HG02759 (cell line): ENCODE data around the gene SWT1.
"Not testable (repeated sequence)": the region's sequence is repeated elsewhere in the genome, so short reads cannot be mapped to it uniquely, and the experiment has no call there.

Source experiments
- ATAC-seq: cut with Tn5 transposase; IDR thresholded peaks from one replicate; pipeline ENCODE4 v1.9.1; 2021; ENCODE audit warnings: mild to moderate bottlenecking, moderate library complexity; ENCODE audit not compliant: unreplicated experiment

The SWT1 gene

GRCh38 chr1:185244015-185244747, 87.2 kb downstream of the SWT1 start:
- ATAC-seq, result no peak

- no peak for ATAC-seq
Measured at GRCh38 chr1:185245466-185245865, 88.5 kb downstream of the SWT1 start.

- no peak for ATAC-seq
Measured at GRCh38 chr1:185249563-185249962, 92.6 kb downstream of the SWT1 start.

DNA sequence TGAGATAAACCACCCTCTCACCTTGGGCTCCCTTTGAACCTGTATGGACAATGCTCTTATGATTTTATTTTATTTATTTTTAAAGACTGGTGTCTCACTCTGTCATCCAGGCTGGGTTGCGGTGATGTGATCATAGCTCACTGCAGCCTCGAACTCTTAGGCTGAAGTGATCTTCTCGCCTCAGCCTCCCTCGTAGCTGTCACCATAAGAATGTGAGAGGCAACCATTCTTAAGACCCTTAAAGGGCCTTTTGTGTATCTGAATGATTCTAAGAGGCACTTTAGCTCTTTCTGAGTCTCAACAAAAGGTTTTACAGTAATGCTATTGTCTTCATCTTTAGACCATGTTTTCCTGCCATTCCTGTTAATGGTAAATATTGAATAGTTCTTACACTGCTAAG, 93.1 kb downstream of the SWT1 start:
- no peak for ATAC-seq

DNA sequence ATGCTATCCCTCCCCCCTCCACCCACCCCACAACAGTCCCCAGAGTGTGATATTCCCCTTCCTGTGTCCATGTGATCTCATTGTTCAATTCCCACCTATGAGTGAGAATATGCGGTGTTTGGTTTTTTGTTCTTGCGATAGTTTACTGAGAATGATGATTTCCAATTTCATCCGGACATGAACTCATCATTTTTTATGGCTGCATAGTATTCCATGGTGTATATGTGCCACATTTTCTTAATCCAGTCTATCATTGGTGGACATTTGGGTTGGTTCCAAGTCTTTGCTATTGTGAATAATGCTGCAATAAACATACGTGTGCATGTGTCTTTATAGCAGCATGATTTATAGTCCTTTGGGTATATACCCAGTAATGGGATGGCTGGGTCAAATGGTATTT, 95.0 kb downstream of the SWT1 start:
- ATAC-seq, result not testable (repeated sequence)

DNA sequence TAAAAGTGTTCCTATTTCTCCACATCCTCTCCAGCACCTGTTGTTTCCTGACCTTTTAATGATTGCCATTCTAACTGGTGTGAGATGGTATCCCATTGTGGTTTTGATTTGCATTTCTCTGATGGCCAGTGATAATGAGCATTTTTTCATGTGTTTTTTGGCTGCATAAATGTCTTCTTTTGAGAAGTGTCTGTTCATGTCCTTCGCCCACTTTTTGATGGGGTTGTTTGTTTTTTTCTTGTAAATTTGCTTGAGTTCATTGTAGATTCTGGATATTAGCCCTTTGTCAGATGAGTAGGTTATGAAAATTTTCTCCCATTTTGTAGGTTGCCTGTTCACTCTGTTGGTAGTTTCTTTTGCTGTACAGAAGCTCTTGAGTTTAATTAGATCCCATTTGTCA, 95.4 kb downstream of the SWT1 start:
- not testable (repeated sequence) for ATAC-seq

- not testable (repeated sequence) for ATAC-seq
Measured at GRCh38 chr1:185255595-185255994, 98.6 kb downstream of the SWT1 start.

DNA sequence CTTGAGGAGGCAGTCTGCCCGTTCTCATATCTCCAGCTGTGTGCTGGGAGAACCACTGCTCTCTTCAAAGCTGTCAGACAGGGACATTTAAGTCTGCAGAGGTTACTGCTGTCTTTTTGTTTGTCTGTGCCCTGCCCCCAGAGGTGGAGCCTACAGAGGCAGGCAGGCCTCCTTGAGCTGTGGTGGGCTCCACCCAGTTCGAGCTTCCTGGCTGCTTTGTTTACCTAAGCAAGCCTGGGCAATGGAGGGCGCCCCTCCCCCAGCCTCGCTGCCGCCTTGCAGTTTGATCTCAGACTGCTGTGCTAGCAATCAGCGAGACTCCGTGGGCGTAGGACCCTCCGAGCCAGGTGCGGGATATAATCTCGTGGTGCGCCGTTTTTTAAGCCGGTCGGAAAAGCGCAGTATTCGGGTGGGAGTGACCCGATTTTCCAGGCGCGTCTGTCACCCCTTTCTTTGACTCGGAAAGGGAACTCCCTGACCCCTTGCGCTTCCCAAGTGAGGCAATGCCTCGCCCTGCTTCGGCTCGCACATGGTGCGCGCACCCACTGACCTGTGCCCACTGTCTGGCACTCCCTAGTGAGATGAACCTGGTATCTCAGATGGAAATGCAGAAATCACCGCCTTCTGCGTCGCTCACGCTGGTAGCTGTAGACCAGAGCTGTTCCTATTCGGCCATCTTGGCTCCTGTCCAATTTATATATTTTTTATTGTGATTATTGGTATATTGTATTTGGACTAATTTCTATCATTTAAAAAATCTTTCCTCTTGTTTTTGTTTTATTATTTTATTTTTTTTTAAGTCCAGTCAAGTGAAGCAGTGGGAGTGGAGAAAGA, 100.4 kb downstream of the SWT1 start:
- ATAC-seq, result not testable (repeated sequence)

- no peak for ATAC-seq
Measured at GRCh38 chr1:185257950-185258208, 100.9 kb downstream of the SWT1 start.

- ATAC-seq, result no peak
Measured at GRCh38 chr1:185258676-185259075, 101.7 kb downstream of the SWT1 start.

GRCh38 chr1:185260611-185261010, 103.6 kb downstream of the SWT1 start:
- no peak for ATAC-seq

DNA sequence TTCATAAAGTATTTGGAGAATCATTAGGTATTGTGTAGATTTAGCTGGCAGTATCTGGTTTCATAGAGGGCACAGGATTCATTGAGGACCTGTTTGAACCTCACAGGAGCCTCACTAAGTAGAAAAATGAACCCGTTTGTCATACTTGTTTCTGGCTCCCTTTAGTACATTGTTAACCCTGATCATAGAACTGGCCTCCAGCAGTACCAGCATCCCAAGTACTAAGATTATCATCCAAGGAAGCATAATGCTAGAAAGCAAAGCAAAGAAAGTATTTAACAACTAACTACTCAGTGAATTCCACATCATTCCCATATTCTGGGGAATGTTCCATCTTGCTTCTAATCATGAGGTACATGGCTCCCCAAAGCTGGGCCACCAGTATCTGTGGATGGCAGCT, 105.2 kb downstream of the SWT1 start:
- no peak for ATAC-seq

DNA sequence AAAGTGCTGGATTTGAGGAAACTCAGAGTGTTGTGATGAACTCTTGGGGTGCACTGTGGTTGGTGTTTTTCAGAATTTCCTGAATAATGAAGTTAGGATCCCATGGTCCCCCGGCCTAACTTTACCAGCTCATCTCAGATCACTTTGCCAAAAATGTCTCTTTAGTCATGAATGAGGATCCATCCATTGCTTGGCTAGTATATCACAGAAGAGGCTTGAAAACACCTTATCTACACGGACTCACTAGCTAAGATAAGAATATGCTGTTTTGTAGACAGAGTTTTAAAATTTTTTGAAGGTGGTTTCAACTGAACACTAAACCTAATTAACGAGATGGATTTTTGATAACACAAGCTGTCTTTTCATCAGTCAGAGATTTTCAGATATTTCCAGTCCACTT, 106.3 kb downstream of the SWT1 start:
- no peak for ATAC-seq

GRCh38 chr1:185263780-185264179, 106.8 kb downstream of the SWT1 start:
- ATAC-seq, result no peak

- ATAC-seq, result no peak
Measured at GRCh38 chr1:185265314-185265713, 108.3 kb downstream of the SWT1 start.

GRCh38 chr1:185267301-185267700, 110.3 kb downstream of the SWT1 start:
- ATAC-seq, result no peak

DNA sequence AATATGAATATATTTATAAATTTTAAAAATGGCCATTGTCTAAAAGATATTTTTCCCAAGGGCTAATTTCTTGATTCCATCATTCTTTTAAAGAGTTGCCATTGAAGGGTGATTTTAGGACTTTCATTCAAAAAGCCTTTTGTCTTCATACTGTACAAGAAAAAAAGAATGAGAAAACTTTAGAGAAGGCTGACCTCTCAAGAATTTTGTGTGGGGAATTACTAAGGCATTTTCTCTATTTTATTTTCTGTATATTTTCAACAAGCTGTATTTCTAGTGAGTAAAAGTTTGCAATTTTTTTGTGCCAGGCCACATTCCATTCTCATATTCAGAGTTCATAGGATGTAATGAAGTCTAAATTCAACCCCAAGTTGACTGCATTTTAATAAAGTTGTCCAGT, 110.7 kb downstream of the SWT1 start:
- no peak for ATAC-seq

GRCh38 chr1:185268352-185268751, 111.4 kb downstream of the SWT1 start:
- no peak for ATAC-seq

DNA sequence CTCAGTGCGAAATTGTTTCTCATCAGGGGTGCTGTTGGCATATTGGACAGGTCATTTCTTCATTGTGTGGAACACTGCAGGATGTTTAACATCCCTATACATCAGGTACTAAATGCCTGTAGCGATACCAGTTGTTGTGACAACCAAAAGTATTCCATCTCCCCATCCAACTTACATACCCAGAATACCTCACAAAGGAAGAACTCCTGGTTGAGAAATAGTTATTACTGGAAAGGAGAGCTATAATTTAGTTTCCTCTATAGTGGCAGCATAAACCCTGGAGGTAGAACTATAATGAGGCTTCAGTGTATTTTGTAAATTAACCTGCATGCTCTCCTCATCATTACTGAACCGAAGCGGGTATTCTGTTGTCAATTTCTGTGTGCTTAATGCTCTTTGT, 115.0 kb downstream of the SWT1 start:
- ATAC-seq, result no peak

- ATAC-seq, result no peak
Measured at GRCh38 chr1:185279571-185279970, 122.6 kb downstream of the SWT1 start.

- ATAC-seq, result no peak
Measured at GRCh38 chr1:185280589-185280988, 123.6 kb downstream of the SWT1 start.

- ATAC-seq, result peak; percentile 97
Measured at GRCh38 chr1:185281245-185281644, 124.3 kb downstream of the SWT1 start.

DNA sequence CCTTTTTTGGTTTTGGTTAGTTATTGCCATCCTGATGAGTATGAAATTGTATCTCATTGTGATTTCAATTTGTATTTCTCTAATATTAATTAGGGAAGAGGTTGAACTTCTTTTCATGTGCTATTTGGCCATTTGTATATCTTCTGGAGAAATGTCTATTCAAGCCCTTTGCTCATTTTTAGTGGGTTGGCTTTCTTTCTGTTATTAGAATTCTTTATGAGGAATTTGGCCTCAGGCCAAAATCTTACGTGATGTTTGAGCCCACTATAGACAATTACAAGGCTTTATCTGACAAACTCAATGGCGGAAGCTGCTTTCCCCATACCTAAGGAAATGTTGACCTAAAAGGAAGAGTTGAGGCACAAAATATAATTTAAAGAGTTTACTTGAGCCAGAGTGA, 127.1 kb downstream of the SWT1 start:
- ATAC-seq, result no peak
